Fibroblast of lung (primary cell): ENCODE measurements around the gene CTSK.

Experiments used
- EZH2 ChIP-seq: IDR thresholded peaks from 2 replicates; pipeline ENCODE4 v1.5.1; 2012; ENCODE audit warnings: low read length, control low read depth, mild to moderate bottlenecking; ENCODE audit errors: missing control alignments
- TF ChIP-seq, protein P1 (sequence below), 2 donors: IDR thresholded peaks in 1 of 2; conservative IDR thresholded peaks in 1 of 2; 1 replicate in 1 of 2; 2 replicates in 1 of 2; pipeline ENCODE4 v1.5.1; 2011 to 2012; ENCODE audit warnings: low read length in 2 of 2, control low read depth in 1 of 2, inconsistent platforms in 1 of 2, low read depth in 1 of 2, mild to moderate bottlenecking in 1 of 2

DNA sequence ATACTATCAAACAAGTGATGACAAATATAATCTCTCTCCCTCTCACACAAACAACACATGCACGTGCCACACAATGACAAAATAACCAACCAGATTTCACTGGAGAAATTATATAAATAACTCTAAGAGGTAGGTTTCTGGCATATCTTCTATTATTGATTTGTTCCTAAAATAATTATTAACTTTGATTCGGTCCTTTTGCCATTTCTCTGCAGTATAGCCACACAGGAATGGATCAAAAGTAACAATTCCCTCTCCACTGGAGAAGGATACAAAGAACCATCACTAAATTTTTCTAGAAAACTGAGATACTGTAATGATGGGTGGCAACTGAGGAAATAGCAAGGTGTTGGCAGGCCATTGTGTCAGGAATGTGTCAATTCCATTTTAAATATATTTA is 34.9 kb upstream of the CTSK start:
- TF ChIP-seq, protein P1, sequence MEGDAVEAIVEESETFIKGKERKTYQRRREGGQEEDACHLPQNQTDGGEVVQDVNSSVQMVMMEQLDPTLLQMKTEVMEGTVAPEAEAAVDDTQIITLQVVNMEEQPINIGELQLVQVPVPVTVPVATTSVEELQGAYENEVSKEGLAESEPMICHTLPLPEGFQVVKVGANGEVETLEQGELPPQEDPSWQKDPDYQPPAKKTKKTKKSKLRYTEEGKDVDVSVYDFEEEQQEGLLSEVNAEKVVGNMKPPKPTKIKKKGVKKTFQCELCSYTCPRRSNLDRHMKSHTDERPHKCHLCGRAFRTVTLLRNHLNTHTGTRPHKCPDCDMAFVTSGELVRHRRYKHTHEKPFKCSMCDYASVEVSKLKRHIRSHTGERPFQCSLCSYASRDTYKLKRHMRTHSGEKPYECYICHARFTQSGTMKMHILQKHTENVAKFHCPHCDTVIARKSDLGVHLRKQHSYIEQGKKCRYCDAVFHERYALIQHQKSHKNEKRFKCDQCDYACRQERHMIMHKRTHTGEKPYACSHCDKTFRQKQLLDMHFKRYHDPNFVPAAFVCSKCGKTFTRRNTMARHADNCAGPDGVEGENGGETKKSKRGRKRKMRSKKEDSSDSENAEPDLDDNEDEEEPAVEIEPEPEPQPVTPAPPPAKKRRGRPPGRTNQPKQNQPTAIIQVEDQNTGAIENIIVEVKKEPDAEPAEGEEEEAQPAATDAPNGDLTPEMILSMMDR (conservative IDR thresholded peaks at IDR 0.05 in 1 of 2, IDR thresholded peaks at IDR 0.05 in 1 of 2; ENCODE audit: low read depth in 1 of 2, low read length in 2 of 2), result no peak
- no peak for TF ChIP-seq EZH2
